Chondrocyte (in vitro differentiated cells): ENCODE data around the gene LBX1. TPM values are rescaled to one million over a fixed set of nuclear protein-coding genes. Genes with fewer than 3 reads are reported as not detected.

Source experiments
- DNase-seq: peaks from one replicate; pipeline ENCODE4 v3.0.0; 2021; ENCODE audit warnings: mixed read lengths, low spot score
- H3K27ac Mint-ChIP-seq: one replicate; pipeline ENCODE4 v1.8.0; 2021; ENCODE audit warnings: mild to moderate bottlenecking, moderate library complexity, mixed read lengths; ENCODE audit not compliant: unreplicated experiment
- H3K27me3 Mint-ChIP-seq: 2 replicates; pipeline ENCODE4 v1.8.0; 2021; ENCODE audit warnings: low read depth, mixed read lengths
- H3K36me3 Mint-ChIP-seq: 2 replicates; pipeline ENCODE4 v1.8.0; 2021; ENCODE audit warnings: low read depth, mixed read lengths
- H3K4me1 Mint-ChIP-seq: 2 replicates; pipeline ENCODE4 v1.8.0; 2021; ENCODE audit warnings: low read depth, mild to moderate bottlenecking, mixed read lengths
- H3K4me3 Mint-ChIP-seq: one replicate; pipeline ENCODE4 v1.8.0; 2021; ENCODE audit warnings: mild to moderate bottlenecking, moderate library complexity, mixed read lengths; ENCODE audit not compliant: unreplicated experiment
- H3K9me3 Mint-ChIP-seq: 2 replicates; pipeline ENCODE4 v1.8.0; 2021; ENCODE audit warnings: low read depth, mixed read lengths
- long read RNA-seq: library from polyadenylated mRNA; stranded (forward); transcript quantifications from one replicate; pipeline ENCODE4 v2.0.0, GENCODE V29; 2021
- total RNA-seq: library from RNA; stranded (reverse); gene quantifications from 3 replicates; pipeline ENCODE4 v1.2.1, GENCODE V29; 2021
- TF ChIP-seq, protein P1 (sequence below): fragments of 200-600 bp; sonication (generic); IDR thresholded peaks from 2 replicates; pipeline ENCODE4 v1.5.0; 2021; ENCODE audit warnings: antibody characterized with exemption, mild to moderate bottlenecking, moderate library complexity

Gene LBX1, protein sequence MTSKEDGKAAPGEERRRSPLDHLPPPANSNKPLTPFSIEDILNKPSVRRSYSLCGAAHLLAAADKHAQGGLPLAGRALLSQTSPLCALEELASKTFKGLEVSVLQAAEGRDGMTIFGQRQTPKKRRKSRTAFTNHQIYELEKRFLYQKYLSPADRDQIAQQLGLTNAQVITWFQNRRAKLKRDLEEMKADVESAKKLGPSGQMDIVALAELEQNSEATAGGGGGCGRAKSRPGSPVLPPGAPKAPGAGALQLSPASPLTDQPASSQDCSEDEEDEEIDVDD
- total RNA-seq, result not detected in 3 replicates
- long read RNA-seq, result 0 reads

DNA sequence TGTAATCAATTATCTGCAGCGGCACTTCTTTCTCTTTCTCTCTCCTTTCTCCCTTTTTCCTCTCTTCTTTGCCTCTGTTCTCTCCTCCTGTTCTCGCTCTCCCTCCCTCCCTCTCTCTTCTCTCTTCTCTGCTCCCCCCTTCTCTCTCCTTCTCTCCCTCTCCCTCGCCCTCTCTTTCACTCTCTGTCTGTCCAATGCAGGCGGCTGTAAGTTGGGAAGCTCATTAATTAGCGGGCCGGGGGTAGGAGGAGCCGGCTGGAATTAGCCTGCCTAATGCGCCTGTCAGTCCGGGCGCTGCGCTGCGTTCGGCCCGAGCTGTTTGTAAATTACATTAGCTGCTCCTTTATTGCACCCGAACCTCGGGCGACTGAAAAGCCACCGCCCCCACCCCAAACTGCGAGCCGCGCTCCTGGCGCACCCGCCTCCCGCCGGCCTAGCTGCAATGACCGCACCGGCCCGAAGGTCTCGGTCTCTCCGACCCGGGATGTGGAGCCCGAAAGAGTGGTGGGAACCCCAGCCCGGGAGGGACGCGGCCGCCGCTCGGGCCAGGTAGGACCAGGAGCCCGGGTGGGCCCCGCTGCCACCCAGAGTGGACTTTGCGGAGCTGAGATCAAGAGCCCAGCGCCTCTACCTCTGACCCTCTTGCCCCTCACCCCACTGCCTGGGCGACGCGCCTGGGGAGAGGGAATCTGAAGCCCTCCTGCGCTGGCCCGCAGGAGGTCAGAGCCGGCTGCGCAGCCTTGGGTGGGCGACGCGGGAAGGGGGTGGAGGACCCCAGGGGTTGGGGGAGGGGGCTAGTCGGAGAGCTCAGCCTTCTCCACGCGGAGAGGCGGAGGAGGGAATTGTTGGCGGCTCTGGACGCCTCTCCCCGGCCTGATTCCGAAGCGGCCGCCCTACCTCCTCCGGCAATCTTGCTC lies at the start of gene LBX1:
Gene LBX1, minus strand, starts transcription at position 198 of the 917 bp plus-strand sequence. CDS start 648 bp downstream, outside the sequence.
- peaks cover 70% of the 10 kb centered on the region for H3K27me3 Mint-ChIP-seq
- no peaks in the 10 kb centered on the region for H3K9me3 Mint-ChIP-seq
- H3K4me3 Mint-ChIP-seq, result peak within 1 kb of the TSS; percentile 22
- H3K4me1 Mint-ChIP-seq, result peaks cover 23% of the 10 kb centered on the region
- peaks cover 3% of the 10 kb centered on the region for H3K36me3 Mint-ChIP-seq
- no peak within 1 kb of the TSS for H3K27ac Mint-ChIP-seq
- TF ChIP-seq, protein P1, sequence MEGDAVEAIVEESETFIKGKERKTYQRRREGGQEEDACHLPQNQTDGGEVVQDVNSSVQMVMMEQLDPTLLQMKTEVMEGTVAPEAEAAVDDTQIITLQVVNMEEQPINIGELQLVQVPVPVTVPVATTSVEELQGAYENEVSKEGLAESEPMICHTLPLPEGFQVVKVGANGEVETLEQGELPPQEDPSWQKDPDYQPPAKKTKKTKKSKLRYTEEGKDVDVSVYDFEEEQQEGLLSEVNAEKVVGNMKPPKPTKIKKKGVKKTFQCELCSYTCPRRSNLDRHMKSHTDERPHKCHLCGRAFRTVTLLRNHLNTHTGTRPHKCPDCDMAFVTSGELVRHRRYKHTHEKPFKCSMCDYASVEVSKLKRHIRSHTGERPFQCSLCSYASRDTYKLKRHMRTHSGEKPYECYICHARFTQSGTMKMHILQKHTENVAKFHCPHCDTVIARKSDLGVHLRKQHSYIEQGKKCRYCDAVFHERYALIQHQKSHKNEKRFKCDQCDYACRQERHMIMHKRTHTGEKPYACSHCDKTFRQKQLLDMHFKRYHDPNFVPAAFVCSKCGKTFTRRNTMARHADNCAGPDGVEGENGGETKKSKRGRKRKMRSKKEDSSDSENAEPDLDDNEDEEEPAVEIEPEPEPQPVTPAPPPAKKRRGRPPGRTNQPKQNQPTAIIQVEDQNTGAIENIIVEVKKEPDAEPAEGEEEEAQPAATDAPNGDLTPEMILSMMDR, result no peak
- DNase-seq, result no peak

DNA sequence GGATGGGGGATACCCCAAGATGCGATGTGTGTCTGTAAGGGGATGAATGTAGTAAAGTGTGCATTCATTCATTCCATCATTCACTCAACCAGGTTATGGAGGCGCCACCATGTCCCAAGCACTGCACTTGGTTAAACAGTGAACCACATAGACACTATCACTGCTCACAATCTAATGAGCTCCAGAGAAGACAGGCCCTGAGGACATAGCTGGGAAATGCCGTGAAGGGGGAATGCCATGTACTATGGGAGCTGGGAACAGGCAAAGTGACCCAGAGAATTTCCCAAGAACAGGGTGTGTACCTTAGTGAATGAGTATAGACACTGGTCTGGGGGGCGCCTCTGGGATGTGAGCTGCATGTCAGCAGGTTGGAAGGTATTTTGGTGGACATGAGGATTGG lies 44.5 kb upstream of the LBX1 start:
- H3K4me1 Mint-ChIP-seq, result peaks cover 3% of the 10 kb centered on the region
- H3K4me3 Mint-ChIP-seq, result no peak overlapping the region
- no peak for DNase-seq
- H3K27ac Mint-ChIP-seq, result no peak overlapping the region
- H3K27me3 Mint-ChIP-seq, result peaks cover 33% of the 10 kb centered on the region
- no peaks in the 10 kb centered on the region for H3K36me3 Mint-ChIP-seq
- H3K9me3 Mint-ChIP-seq, result no peaks in the 10 kb centered on the region
- TF ChIP-seq, protein P1, result no peak

- TF ChIP-seq, protein P1, result no peak
- Mint-ChIP-seq H3K4me3 (no peak overlapping the region), H3K36me3 (no peaks in the 10 kb centered on the region), H3K9me3 (no peaks in the 10 kb centered on the region), H3K27me3 (peaks cover 33% of the 10 kb centered on the region), H3K27ac (no peak overlapping the region), H3K4me1 (peaks cover 3% of the 10 kb centered on the region)
- DNase-seq, result no peak
Observed at GRCh38 chr10:101273330-101273729, 44.1 kb upstream of the LBX1 start.

- no peak overlapping the region for H3K4me3 Mint-ChIP-seq
- H3K4me1 Mint-ChIP-seq, result peaks cover 3% of the 10 kb centered on the region
- peaks cover 31% of the 10 kb centered on the region for H3K27me3 Mint-ChIP-seq
- H3K9me3 Mint-ChIP-seq, result no peaks in the 10 kb centered on the region
- TF ChIP-seq, protein P1, result peak; percentile 86
- H3K36me3 Mint-ChIP-seq, result no peaks in the 10 kb centered on the region
- no peak for DNase-seq
- H3K27ac Mint-ChIP-seq, result no peak overlapping the region
Observed at GRCh38 chr10:101272229-101272868, 43.1 kb upstream of the LBX1 start.

GRCh38 chr10:101270763-101271162 lies 41.5 kb upstream of the LBX1 start:
- no peaks in the 10 kb centered on the region for H3K9me3 Mint-ChIP-seq
- DNase-seq, result no peak
- H3K4me3 Mint-ChIP-seq, result no peak overlapping the region
- no peak overlapping the region for H3K27ac Mint-ChIP-seq
- no peaks in the 10 kb centered on the region for H3K36me3 Mint-ChIP-seq
- H3K4me1 Mint-ChIP-seq, result peaks cover 3% of the 10 kb centered on the region
- TF ChIP-seq, protein P1, result no peak
- H3K27me3 Mint-ChIP-seq, result peaks cover 28% of the 10 kb centered on the region
